Vagina (tissue), 2 donors: ENCODE results near the gene ZBTB21. TPM values are rescaled to one million over a fixed set of nuclear protein-coding genes. Genes with fewer than 3 reads are reported as not detected.

Experiments used
- DNase-seq, 2 donors: peaks; one replicate each; pipeline ENCODE4 v3.0.0-alpha.2; 2017; ENCODE audit errors: extremely low spot score in 2 of 2
- H3K27ac ChIP-seq: fragments of 200-600 bp; sonication (generic); one replicate; pipeline ENCODE4 v1.5.1; 2019
- H3K27me3 ChIP-seq: fragments of 200-600 bp; sonication (generic); one replicate; pipeline ENCODE4 v1.5.1; 2019
- H3K36me3 ChIP-seq, 2 donors: fragments of 200-600 bp; sonication (generic); one replicate each; pipeline ENCODE4 v1.5.1; 2017 to 2019
- H3K4me1 ChIP-seq: fragments of 200-600 bp; sonication (generic); one replicate; pipeline ENCODE4 v1.5.1; 2019
- H3K4me3 ChIP-seq, 2 donors: fragments of 200-600 bp; sonication (generic); 1 replicate in 1 of 2; 2 replicates in 1 of 2; pipeline ENCODE4 v1.5.1; 2016 to 2019
- H3K9me3 ChIP-seq: fragments of 200-600 bp; sonication (generic); one replicate; pipeline ENCODE4 v1.5.1; 2019
- CTCF ChIP-seq, 3 experiments: fragments of 450-650 bp in 2 of 3; fragments of 200-600 bp in 1 of 3; sonication (generic) in 1 of 3; IDR thresholded peaks; one replicate each; pipeline ENCODE4 v1.5.1; 2017 to 2019; ENCODE audit warnings: antibody characterized with exemption in 3 of 3, mild to moderate bottlenecking in 2 of 3, moderate library complexity in 2 of 3
- POLR2A ChIP-seq, 2 donors: fragments of 450-650 bp; IDR thresholded peaks; one replicate each; pipeline ENCODE4 v1.6.1; 2017; ENCODE audit warnings: antibody characterized with exemption in 2 of 2, mild to moderate bottlenecking in 2 of 2, moderate library complexity in 2 of 2
- POLR2AphosphoS5 ChIP-seq, 2 donors: sonication (generic); formaldehyde crosslinking; IDR thresholded peaks; one replicate each; pipeline ENCODE4 v1.9.0; 2017; ENCODE audit warnings: antibody characterized with exemption in 2 of 2, mild to moderate bottlenecking in 2 of 2, low read depth in 1 of 2; ENCODE audit not compliant: insufficient read depth in 1 of 2
- intact Hi-C: fragments of 100-400 bp; cut with DNase I; formaldehyde crosslinking; loops from one replicate; pipeline ENCODE4 v1.15.1; 2023
- total RNA-seq: library from RNA; depleted of rRNA; stranded (reverse); fragments of >200 nt; gene quantifications from one replicate; pipeline ENCODE4 v1.2.3, GENCODE V29; 2016

Gene ZBTB21
- total RNA-seq, 1 donor from 2014 or later, result 16.7 TPM

- no peaks in the 10 kb centered on the region for H3K9me3 ChIP-seq
- H3K36me3 ChIP-seq, result no peaks in the 10 kb centered on the region
- no peak overlapping the region for H3K4me3 ChIP-seq
- DNase-seq, result no peak
- TF ChIP-seq POLR2A (IDR thresholded peaks at IDR 0.05) (no peak), POLR2AphosphoS5 (IDR thresholded peaks at IDR 0.05; ENCODE audit: insufficient read depth in 1 of 2, low read depth in 1 of 2) (no peak), CTCF (IDR thresholded peaks at IDR 0.05) (no peak)
- intact Hi-C loops, result loop anchor here (10.0 kb wide), 1 partner anchor 50 kb away; no protein-coding TSS in a partner anchor
- peaks cover 77% of the 10 kb centered on the region for H3K4me1 ChIP-seq
- peak overlapping the region; percentile 75 for H3K27ac ChIP-seq
- no peaks in the 10 kb centered on the region for H3K27me3 ChIP-seq
Measured at GRCh38 chr21:41954654-41955499, 55.3 kb downstream of the ZBTB21 start.

- no peak for DNase-seq
- Histone ChIP-seq H3K36me3 (no peaks in the 10 kb centered on the region), H3K4me1 (peaks cover 71% of the 10 kb centered on the region), H3K9me3 (no peaks in the 10 kb centered on the region), H3K4me3 (peak within 1 kb of the TSS; percentile 67 to 75), H3K27ac (peak within 1 kb of the TSS; percentile 77), H3K27me3 (no peaks in the 10 kb centered on the region)
- TF ChIP-seq POLR2A (IDR thresholded peaks at IDR 0.05) (peak in 1 of 2 donors; percentile 45), POLR2AphosphoS5 (IDR thresholded peaks at IDR 0.05; ENCODE audit: insufficient read depth in 1 of 2, low read depth in 1 of 2) (no peak), CTCF (IDR thresholded peaks at IDR 0.05) (no peak)
- intact Hi-C loops, result loop anchor here (10.0 kb wide), 1 partner anchor 51 kb away; no protein-coding TSS in a partner anchor
Measured at GRCh38 chr21:41953831-41954653, 56.1 kb downstream of the ZBTB21 start, which contains the start of gene C2CD2. TSS of gene C2CD2 (minus strand) at chr21:41954018. CDS start at chr21:41953648, 370 bp downstream.

GRCh38 chr21:41953249-41953830 is 56.8 kb downstream of the ZBTB21 start:
- H3K27me3 ChIP-seq, result no peaks in the 10 kb centered on the region
- H3K36me3 ChIP-seq, result no peaks in the 10 kb centered on the region
- TF ChIP-seq POLR2A (IDR thresholded peaks at IDR 0.05) (no peak), POLR2AphosphoS5 (IDR thresholded peaks at IDR 0.05; ENCODE audit: insufficient read depth in 1 of 2, low read depth in 1 of 2) (no peak), CTCF (IDR thresholded peaks at IDR 0.05) (no peak)
- peaks cover 71% of the 10 kb centered on the region for H3K4me1 ChIP-seq
- DNase-seq, result no peak
- H3K4me3 ChIP-seq, result peak overlapping the region; percentile 67 to 75
- H3K9me3 ChIP-seq, result no peaks in the 10 kb centered on the region
- peak overlapping the region; percentile 77 for H3K27ac ChIP-seq
- intact Hi-C loops, result loop anchor here (10.0 kb wide), 1 partner anchor 51 kb away; no protein-coding TSS in a partner anchor

GRCh38 chr21:41952568-41953248 is 57.5 kb downstream of the ZBTB21 start:
- no peaks in the 10 kb centered on the region for H3K36me3 ChIP-seq
- no peaks in the 10 kb centered on the region for H3K27me3 ChIP-seq
- H3K27ac ChIP-seq, result peak overlapping the region; percentile 77
- intact Hi-C loops, result loop anchor here (10.0 kb wide), 1 partner anchor 52 kb away; no protein-coding TSS in a partner anchor
- TF ChIP-seq CTCF (IDR thresholded peaks at IDR 0.05) (no peak), POLR2AphosphoS5 (IDR thresholded peaks at IDR 0.05; ENCODE audit: insufficient read depth in 1 of 2, low read depth in 1 of 2) (no peak), POLR2A (IDR thresholded peaks at IDR 0.05) (no peak)
- no peaks in the 10 kb centered on the region for H3K9me3 ChIP-seq
- DNase-seq, result no peak
- peaks cover 71% of the 10 kb centered on the region for H3K4me1 ChIP-seq
- peak overlapping the region; percentile 67 to 75 for H3K4me3 ChIP-seq
